ENCODE data around the gene MTX3.

MTX3 gene, protein sequence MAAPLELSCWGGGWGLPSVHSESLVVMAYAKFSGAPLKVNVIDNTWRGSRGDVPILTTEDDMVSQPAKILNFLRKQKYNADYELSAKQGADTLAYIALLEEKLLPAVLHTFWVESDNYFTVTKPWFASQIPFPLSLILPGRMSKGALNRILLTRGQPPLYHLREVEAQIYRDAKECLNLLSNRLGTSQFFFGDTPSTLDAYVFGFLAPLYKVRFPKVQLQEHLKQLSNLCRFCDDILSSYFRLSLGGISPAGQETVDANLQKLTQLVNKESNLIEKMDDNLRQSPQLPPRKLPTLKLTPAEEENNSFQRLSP

GRCh38 chr5:79990598-79991507 lies at the start of gene MTX3:
MTX3 (minus strand) TSS chr5:79991262; CDS start chr5:79991238, 24 bp downstream.
- peak; percentile 85 to 93 (median 87) for DNase-seq

DNA sequence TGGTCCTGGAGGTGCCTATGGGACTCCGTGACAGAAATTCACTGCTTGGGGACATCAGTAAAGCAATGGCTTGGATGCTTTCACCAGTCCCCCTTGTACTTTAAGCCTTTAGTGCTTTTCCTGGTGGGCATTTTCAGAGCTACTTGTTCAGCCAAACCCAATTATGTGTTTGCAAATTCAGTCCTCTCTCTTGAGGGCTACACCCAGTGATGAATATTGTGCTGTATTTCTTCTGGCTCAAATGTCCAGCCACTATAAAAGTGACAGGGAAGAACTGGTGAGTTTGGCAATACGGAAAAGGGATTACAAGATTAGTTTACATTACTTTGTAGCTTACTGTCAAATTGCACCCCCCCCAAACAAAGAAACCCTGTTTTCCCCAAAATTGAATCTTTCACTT lies 48.6 kb upstream of the MTX3 start:
- no peak for DNase-seq

GRCh38 chr5:80037366-80037765 lies 46.3 kb upstream of the MTX3 start:
- no peak for DNase-seq

DNA sequence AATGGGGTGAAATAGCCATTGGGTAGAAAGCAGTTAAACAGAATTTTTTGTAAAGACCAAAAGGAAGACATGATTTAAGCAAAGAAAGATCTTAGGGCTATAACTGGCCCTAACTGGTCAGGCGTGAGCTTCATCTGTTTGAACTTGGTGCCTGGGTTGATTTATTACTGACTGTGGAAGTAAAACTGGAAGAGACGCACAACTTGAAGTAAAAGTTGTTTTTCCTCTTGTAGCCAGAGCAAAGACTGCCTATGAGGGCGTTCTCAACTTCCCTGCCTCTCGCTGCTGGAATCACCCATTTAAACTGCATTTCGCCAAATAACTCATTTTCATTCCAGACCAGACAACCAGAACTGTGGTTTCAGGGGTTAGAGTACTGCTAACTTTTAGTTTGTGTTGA lies 45.6 kb upstream of the MTX3 start:
- no peak for DNase-seq

- DNase-seq: no peak
Observed at GRCh38 chr5:80035839-80036238, 44.8 kb upstream of the MTX3 start.

- DNase-seq: no peak
Observed at GRCh38 chr5:80034962-80035821, 44.1 kb upstream of the MTX3 start, which contains the start of gene THBS4. THBS4 (plus strand) TSS chr5:80035348; CDS start chr5:80035538, 190 bp downstream.

- no peak for DNase-seq
Observed at GRCh38 chr5:80034559-80034958, 43.5 kb upstream of the MTX3 start.

DNA sequence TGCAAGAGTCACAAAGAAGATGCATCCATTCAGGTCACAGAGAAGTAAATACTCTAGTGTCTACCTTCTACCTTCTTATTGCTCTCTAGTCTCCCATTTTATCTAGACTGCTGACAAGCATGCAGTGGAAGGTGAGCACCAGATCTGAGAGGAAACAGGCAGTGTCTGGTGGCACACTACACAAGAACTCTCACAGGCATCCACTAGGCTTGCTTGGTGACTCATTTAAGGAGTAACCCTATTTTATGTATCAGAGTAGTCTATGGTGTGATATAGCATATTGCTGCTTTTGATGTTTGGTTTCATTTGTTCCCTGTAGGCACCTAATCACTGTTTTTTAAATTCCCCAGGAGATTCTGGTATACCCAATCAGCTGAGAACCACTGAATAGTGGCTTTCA lies 42.5 kb upstream of the MTX3 start:
- no peak for DNase-seq

DNA sequence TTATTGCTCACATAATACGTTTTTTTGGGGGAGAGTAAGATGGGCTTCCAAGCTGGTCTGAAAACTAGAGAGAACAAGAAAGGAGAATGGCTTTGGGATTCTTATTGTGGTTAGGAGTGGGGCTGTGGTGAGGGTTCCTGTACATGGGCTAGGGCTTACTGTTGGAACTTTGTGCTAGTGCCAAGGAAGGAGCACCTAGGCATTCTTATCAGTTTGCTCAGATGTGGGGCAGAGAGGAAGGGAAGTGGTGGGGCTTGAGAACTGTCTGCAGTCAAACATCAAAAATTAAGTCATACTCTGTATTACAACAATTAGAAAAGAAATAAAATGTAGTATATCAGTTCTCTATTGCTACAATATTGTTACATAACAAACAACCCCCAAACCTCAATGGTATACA lies 40.0 kb upstream of the MTX3 start:
- no peak for DNase-seq

DNA sequence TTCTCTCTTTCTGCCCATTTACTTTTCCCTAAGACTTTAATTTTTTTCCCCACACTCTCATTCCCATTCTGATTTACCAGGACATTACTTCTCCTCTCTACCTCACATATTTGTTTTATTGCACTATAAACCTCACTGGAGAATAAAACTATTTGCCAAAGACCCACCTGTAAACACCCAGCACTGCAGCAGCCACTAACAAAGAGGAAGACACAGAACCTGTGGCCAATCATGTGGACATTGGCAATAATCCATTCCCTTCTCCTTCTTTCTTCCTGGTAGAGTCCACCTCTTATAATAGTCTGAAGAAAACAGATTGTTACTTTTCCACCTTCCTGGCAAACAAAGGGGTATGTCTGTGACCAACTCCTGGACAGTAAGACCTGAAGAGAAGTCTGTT lies 35.8 kb upstream of the MTX3 start:
- DNase-seq: no peak

- DNase-seq: no peak
Observed at GRCh38 chr5:80025069-80025468, 34.0 kb upstream of the MTX3 start.

DNA sequence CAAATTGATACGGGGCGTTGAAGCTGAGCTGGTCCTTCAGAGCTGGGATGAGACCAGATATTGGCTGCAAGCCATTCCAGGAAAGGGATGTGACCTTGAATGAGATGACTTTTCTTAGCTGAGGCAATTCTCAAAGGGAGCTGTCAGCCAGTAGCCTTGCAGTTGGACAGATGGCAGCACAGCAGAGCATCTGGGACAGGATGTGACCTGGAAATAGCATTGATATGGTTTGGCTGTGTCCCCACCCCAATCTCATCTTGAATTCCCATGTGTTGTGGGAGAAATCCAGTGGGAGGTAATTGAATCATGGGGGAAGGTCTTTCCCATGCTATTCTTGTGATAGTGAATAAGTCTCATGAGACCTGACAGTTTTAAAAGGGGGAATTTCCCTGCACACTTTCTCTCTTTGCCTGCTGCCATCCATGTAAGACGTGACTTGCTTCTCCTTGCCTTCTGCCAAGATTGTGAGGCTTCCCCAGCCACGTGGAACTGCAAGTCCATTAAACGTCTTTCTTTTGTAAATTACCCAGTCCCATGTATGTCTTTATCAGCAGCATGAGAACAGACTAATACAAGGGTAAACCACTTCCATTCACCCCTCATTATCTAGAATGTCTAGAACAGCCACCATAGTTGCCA lies 19.8 kb upstream of the MTX3 start:
- no peak for DNase-seq

- DNase-seq: no peak
Observed at GRCh38 chr5:80008995-80009765, 18.1 kb upstream of the MTX3 start.

- no peak for DNase-seq
Observed at GRCh38 chr5:80002677-80003076, 11.6 kb upstream of the MTX3 start.

DNA sequence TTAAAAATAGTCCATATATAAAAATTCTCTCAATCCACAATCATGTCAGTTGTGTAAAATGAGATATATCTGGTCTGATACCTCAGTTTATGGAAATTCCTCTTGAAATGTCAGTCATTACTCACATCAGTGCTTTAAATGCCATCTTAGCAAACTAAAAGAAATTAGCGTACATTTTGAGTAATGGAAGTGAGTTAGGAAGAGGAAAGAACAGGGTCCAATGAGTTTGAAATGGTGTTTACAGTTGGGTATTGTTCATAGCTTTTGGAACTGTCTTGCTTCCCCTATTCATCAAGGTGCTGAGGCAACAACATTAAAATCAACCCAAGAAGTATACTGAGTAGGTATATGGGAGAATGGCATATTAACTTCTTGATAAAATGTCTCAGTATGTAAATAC lies 8.7 kb upstream of the MTX3 start:
- DNase-seq: no peak

- no peak for DNase-seq
Observed at GRCh38 chr5:79992891-79993657, 2.0 kb upstream of the MTX3 start.

GRCh38 chr5:79990205-79990597 lies 861 bp downstream of the MTX3 start:
- no peak for DNase-seq

DNA sequence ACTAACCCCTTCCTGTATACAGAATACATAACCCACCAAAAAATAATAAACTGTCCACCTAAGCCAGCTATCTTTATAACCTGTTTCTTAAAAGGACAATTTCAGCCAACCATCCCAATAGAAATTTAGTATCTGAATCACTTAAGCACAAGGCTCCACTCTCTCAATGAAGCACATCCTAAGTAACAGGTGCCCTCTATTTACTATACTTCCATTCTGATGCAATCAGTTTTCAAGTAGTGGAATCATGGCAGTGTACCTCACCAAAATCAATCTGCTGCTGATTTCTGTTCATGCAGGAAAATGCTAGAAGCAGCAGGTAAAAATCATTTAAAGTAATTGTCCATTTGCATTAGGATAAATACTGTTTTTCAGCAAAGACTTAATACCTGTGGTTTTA lies 4.8 kb downstream of the MTX3 start:
- no peak for DNase-seq

DNA sequence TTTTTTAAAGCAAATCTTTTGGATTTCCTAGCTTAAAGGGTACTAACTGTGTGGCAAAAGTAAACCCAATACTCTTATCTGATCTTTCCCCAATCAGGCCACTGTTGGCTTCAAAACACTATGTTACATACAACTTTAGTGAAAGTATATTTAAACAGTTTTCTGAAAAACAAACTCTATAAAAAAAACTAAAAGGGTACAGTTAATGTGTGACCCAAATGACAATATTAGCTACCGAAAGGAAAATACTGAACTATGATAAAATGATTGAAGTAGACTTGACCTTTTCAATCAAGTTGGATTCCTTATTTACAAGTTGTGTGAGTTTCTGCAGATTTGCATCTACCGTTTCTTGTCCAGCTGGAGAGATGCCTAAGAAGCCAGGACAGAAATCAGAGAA lies 5.8 kb downstream of the MTX3 start:
- no peak for DNase-seq

GRCh38 chr5:79984363-79984762 lies 6.7 kb downstream of the MTX3 start:
- DNase-seq: no peak

- no peak for DNase-seq
Observed at GRCh38 chr5:79983618-79984017, 7.4 kb downstream of the MTX3 start.

Measured in NCI-H1417 (cell line).